Tibial artery (tissue), 4 donors: ENCODE data around the gene DNM3.

Experiments used
- DNase-seq, 2 donors: peaks; one replicate each; pipeline ENCODE4 v3.0.0-alpha.2; 2019
- H3K27ac ChIP-seq, 2 donors: fragments of 200-600 bp; sonication (generic) in 1 of 2; 1 replicate in 1 of 2; 2 replicates in 1 of 2; pipeline ENCODE4 v1.5.1; 2018 to 2019; ENCODE audit warnings: mild to moderate bottlenecking in 1 of 2
- H3K27me3 ChIP-seq, 2 donors: fragments of 200-600 bp; sonication (generic) in 1 of 2; one replicate each; pipeline versions ENCODE4 v1.5.1 to v1.6.0; 2016 to 2019
- H3K36me3 ChIP-seq, 3 donors: fragments of 200-600 bp; sonication (generic) in 2 of 3; one replicate each; pipeline ENCODE4 v1.5.1; 2016 to 2019; ENCODE audit warnings: mild to moderate bottlenecking in 2 of 3
- H3K4me1 ChIP-seq, 4 donors: fragments of 200-600 bp; sonication (generic) in 2 of 4; 1 replicate in 3 of 4; 2 replicates in 1 of 4; pipeline ENCODE4 v1.5.1; 2016 to 2019
- H3K4me3 ChIP-seq, 2 donors: fragments of 200-600 bp; sonication (generic) in 1 of 2; 1 replicate in 1 of 2; 2 replicates in 1 of 2; pipeline ENCODE4 v1.5.1; 2018 to 2019; ENCODE audit warnings: mild to moderate bottlenecking in 2 of 2
- H3K9me3 ChIP-seq, 3 donors: fragments of 200-600 bp; sonication (generic) in 1 of 3; one replicate each; pipeline ENCODE4 v1.5.1; 2016 to 2019
- intact Hi-C: fragments of 100-400 bp; cut with DNase I; formaldehyde crosslinking; loops from one replicate; pipeline ENCODE4 v1.15.0; 2023; ENCODE audit warnings: low total_unique reads
- TF ChIP-seq, protein P1 (sequence below), 2 experiments: fragments of 200-600 bp in 1 of 2; fragments of 450-650 bp in 1 of 2; IDR thresholded peaks; one replicate each; pipeline ENCODE4 v1.5.1; 2017 to 2019; ENCODE audit warnings: antibody characterized with exemption in 2 of 2, mild to moderate bottlenecking in 1 of 2, moderate library complexity in 1 of 2

DNM3 gene

DNA sequence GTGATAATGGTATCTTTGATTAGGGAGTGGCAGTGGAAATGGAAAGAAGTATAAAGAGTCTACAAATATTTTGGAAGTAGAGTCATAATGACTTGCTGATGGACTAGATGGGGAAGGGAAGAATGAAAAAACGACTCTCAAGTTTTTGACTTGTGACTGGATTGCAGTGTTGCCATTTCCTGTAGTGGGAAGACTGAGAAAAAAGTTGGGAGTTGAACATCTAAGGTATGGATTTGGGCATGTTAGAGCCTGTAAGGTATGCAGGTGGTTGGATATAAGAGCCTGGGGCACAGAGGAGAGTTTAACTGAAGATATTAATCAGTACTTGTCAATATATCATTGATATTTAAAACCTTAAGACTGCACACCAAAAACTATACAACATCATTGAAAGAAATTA, 19.4 kb downstream of the DNM3 start:
- intact Hi-C loops, result no loop called here
- no peaks in the 10 kb centered on the region for H3K4me1 ChIP-seq
- H3K4me3 ChIP-seq, result no peak overlapping the region
- H3K27ac ChIP-seq, result no peak overlapping the region
- DNase-seq, result no peak
- H3K27me3 ChIP-seq, result no peaks in the 10 kb centered on the region
- H3K9me3 ChIP-seq, result peaks cover 0 to 9% (median 0%) of the 10 kb centered on the region in 3 donors
- TF ChIP-seq, protein P1, sequence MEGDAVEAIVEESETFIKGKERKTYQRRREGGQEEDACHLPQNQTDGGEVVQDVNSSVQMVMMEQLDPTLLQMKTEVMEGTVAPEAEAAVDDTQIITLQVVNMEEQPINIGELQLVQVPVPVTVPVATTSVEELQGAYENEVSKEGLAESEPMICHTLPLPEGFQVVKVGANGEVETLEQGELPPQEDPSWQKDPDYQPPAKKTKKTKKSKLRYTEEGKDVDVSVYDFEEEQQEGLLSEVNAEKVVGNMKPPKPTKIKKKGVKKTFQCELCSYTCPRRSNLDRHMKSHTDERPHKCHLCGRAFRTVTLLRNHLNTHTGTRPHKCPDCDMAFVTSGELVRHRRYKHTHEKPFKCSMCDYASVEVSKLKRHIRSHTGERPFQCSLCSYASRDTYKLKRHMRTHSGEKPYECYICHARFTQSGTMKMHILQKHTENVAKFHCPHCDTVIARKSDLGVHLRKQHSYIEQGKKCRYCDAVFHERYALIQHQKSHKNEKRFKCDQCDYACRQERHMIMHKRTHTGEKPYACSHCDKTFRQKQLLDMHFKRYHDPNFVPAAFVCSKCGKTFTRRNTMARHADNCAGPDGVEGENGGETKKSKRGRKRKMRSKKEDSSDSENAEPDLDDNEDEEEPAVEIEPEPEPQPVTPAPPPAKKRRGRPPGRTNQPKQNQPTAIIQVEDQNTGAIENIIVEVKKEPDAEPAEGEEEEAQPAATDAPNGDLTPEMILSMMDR (IDR thresholded peaks at IDR 0.05), result no peak
- no peaks in the 10 kb centered on the region for H3K36me3 ChIP-seq

DNA sequence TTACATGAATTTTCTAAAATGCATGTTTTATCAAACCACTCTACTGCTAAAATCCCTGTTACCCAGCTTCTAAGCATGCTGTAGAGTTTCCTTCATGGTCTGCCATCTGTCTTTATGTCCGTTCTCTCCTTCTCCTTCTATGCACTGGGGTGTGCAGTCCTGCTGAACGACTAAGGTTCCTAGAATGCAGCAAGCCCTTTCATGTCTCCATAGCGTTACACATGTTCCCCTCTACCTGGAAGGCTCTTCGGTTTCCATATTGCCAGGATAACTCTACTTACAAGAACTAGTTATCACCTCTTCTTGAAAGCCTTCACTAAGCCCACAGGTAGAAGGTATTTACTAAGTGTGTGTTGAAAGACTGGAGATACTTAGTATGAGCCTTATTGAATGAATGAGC, 22.2 kb downstream of the DNM3 start:
- H3K36me3 ChIP-seq, result no peaks in the 10 kb centered on the region
- H3K27me3 ChIP-seq, result no peaks in the 10 kb centered on the region
- TF ChIP-seq, protein P1 (IDR thresholded peaks at IDR 0.05), result no peak
- no peak overlapping the region for H3K4me3 ChIP-seq
- H3K27ac ChIP-seq, result no peak overlapping the region
- H3K4me1 ChIP-seq, result no peaks in the 10 kb centered on the region
- intact Hi-C loops, result no loop called here
- no peaks in the 10 kb centered on the region for H3K9me3 ChIP-seq
- no peak for DNase-seq

DNA sequence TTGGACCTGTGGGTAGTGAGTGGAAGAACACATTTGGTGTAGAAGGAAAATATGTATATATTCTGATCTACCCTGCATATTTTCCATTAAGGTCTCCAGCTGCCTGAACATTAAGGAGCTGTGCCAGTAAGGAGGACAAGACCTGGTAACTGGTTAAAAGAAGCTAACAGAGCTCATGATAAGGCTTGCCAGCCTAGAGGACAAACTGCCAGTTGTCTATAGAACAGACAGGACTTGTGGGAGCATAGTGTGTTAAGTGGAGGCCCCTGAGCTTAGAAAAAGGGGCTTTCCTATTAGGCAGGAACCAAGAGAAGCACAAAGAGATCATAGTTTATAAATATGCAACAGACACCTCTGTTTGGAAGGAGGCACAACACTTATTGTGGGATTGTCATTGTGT, 23.0 kb downstream of the DNM3 start:
- no peaks in the 10 kb centered on the region for H3K4me1 ChIP-seq
- intact Hi-C loops, result no loop called here
- no peak overlapping the region for H3K27ac ChIP-seq
- no peaks in the 10 kb centered on the region for H3K27me3 ChIP-seq
- no peaks in the 10 kb centered on the region for H3K9me3 ChIP-seq
- TF ChIP-seq, protein P1 (IDR thresholded peaks at IDR 0.05), result no peak
- H3K4me3 ChIP-seq, result no peak overlapping the region
- no peak for DNase-seq
- H3K36me3 ChIP-seq, result no peaks in the 10 kb centered on the region

DNA sequence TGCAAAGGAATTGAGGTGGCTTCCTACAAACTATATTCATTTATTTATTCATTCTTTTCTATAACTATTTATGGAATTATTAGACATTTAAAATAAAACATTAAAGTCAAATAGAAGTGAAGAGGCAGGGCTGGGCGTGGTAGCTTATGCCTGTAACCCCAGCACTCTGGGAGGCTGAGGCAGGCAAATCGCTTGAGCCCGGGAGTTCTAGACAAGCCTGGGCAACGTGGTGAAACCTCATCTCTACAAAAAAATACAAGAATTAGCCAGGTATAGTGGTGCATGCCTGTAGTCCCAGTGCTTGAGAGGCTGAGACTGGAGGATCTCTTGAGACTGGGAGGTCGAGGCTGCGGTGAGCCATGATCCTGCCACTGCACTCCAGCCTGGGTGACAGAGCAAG, 23.8 kb downstream of the DNM3 start:
- intact Hi-C loops, result no loop called here
- no peaks in the 10 kb centered on the region for H3K9me3 ChIP-seq
- DNase-seq, result no peak
- no peaks in the 10 kb centered on the region for H3K27me3 ChIP-seq
- H3K27ac ChIP-seq, result no peak overlapping the region
- no peaks in the 10 kb centered on the region for H3K4me1 ChIP-seq
- no peak overlapping the region for H3K4me3 ChIP-seq
- no peaks in the 10 kb centered on the region for H3K36me3 ChIP-seq
- TF ChIP-seq, protein P1 (IDR thresholded peaks at IDR 0.05), result no peak

DNA sequence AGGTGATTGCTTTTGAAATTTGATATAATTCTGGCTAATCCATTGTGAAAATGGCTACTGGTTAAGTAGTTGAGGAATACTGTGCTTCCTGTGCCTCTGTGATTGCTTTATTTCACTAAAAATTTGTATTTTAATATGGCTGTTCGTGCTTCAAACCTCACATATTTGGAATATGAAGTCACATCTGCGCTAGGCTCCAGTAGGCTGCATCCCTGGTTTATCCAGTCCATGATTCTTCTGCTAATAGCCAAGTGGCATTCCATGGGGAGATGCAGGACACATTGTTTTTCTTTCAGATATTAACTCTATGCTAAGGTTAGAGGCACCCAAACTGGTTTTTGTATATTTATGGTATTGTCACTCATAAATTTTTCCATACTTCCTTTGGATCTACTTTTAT, 25.9 kb downstream of the DNM3 start:
- H3K4me1 ChIP-seq, result no peaks in the 10 kb centered on the region
- DNase-seq, result no peak
- H3K27me3 ChIP-seq, result no peaks in the 10 kb centered on the region
- H3K27ac ChIP-seq, result no peak overlapping the region
- TF ChIP-seq, protein P1 (IDR thresholded peaks at IDR 0.05), result no peak
- H3K4me3 ChIP-seq, result no peak overlapping the region
- H3K36me3 ChIP-seq, result no peaks in the 10 kb centered on the region
- intact Hi-C loops, result no loop called here
- H3K9me3 ChIP-seq, result no peaks in the 10 kb centered on the region

DNA sequence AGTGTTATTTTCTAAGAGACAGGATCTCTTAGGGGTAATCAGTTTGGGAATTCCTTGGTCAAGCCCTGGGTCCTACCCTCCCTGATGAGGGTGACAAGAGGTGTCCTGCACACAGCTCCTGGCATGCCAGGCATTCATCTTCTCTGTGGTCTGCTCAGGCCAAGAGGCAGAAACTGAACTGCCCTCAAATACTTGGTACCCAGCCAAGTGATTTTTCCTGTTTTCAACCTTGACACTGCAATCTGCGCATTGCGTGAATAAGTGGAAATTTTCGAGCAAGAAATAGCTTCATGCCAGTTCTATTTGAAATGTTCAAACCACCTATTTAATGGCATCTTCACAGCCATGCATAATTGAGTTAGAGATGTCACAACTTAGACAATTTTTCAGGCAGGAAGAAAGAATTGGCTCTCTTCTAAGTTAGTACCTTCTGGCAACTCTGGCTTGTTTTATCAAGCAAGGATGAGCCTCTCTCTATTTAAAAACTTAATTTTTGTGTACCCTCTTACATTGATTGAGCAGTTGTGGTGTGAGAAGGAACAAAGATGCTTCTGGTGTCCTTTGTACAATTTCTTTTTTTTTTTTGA, 27.0 kb downstream of the DNM3 start:
- Histone ChIP-seq H3K4me3 (no peak overlapping the region), H3K27ac (no peak overlapping the region), H3K9me3 (no peaks in the 10 kb centered on the region), H3K4me1 (no peaks in the 10 kb centered on the region), H3K27me3 (no peaks in the 10 kb centered on the region), H3K36me3 (no peaks in the 10 kb centered on the region)
- TF ChIP-seq, protein P1 (IDR thresholded peaks at IDR 0.05), result no peak
- intact Hi-C loops, result no loop called here
- DNase-seq, result no peak
